OCI-LY3 (cell line): ENCODE results near the gene DRC3.

Experiments used
- EZH2phosphoT487 ChIP-seq: fragments of 200-600 bp; shearing (Covaris generic); IDR thresholded peaks from 2 replicates; pipeline ENCODE4 v1.6.1; 2018; ENCODE audit warnings: antibody characterized with exemption, mixed run types, low read depth
- TF ChIP-seq, protein P1 (sequence below): fragments of 200-600, 300-600 bp; sonication (generic); IDR thresholded peaks from 2 replicates; pipeline ENCODE4 v1.5.1; 2014; ENCODE audit warnings: antibody characterized with exemption, low read length, low read depth

DNA sequence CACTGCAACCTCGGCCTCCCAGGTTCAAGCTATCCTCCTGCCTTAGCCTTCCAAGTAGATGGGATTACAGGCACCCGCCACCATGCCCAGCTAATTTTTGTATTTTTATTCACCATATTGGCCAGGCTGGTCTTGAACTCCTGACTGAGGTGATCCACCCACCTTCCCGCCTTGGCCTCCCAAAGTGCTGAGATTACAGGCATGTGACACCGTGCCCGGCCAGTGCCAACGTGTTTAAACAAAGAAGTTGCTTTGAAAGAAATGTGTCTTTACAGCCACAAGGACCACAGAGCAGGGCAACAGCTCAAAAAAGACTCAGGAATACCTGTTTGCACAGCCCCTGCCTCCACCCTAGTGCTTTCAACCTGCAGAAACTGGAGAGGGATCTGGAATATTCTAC, 41.3 kb downstream of the DRC3 start:
- TF ChIP-seq, protein P1, sequence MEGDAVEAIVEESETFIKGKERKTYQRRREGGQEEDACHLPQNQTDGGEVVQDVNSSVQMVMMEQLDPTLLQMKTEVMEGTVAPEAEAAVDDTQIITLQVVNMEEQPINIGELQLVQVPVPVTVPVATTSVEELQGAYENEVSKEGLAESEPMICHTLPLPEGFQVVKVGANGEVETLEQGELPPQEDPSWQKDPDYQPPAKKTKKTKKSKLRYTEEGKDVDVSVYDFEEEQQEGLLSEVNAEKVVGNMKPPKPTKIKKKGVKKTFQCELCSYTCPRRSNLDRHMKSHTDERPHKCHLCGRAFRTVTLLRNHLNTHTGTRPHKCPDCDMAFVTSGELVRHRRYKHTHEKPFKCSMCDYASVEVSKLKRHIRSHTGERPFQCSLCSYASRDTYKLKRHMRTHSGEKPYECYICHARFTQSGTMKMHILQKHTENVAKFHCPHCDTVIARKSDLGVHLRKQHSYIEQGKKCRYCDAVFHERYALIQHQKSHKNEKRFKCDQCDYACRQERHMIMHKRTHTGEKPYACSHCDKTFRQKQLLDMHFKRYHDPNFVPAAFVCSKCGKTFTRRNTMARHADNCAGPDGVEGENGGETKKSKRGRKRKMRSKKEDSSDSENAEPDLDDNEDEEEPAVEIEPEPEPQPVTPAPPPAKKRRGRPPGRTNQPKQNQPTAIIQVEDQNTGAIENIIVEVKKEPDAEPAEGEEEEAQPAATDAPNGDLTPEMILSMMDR = no peak
- no peak for TF ChIP-seq EZH2phosphoT487
